OCI-LY7 (cell line): ENCODE results near the gene USP22. TPM values are rescaled to one million over a fixed set of nuclear protein-coding genes. Genes with fewer than 3 reads are reported as not detected.

Experiments used
- BruUV-seq: library from RNA; stranded (reverse); fragments of 400-500 nt; replicated peaks from 2 replicates; lab custom pipeline; 2021; lab: Mats Ljungman, UMichigan
- CTCF ChIA-PET: fragments of 300-600 bp; sonication (Branson Sonifier 250); formaldehyde crosslinking; loops from one replicate; lab custom pipeline; 2022; ENCODE audit warnings: antibody characterized with exemption; ENCODE audit not compliant: unreplicated experiment; lab: Charles Lee
- POLR2A ChIA-PET: fragments of 300-600 bp; sonication (Branson Sonifier 250); formaldehyde crosslinking; loops from one replicate; lab custom pipeline; 2022; ENCODE audit warnings: antibody characterized with exemption; lab: Charles Lee
- DNase-seq: peaks from one replicate; pipeline ENCODE4 v3.0.0-alpha.2; 2015; ENCODE audit warnings: low spot score
- H2AFZ ChIP-seq: fragments of 200-600 bp; sonication (generic), shearing (Covaris generic); 2 replicates; pipeline ENCODE4 v1.6.1; 2014; ENCODE audit warnings: mild to moderate bottlenecking, antibody characterized with exemption, low read length, moderate library complexity
- H3K27ac ChIP-seq: fragments of 200-600 bp; sonication (generic); 2 replicates; pipeline ENCODE4 v1.5.1; 2014; ENCODE audit warnings: mixed run types, low read depth, mild to moderate bottlenecking, moderate library complexity, low read length, inconsistent platforms; ENCODE audit not compliant: poor library complexity, severe bottlenecking
- H3K36me3 ChIP-seq: fragments of 200-600 bp; sonication (generic); 2 replicates; pipeline ENCODE4 v1.6.1; 2014; ENCODE audit warnings: mild to moderate bottlenecking, antibody characterized with exemption, low read length, moderate library complexity, mixed read lengths; ENCODE audit not compliant: insufficient read depth
- H3K4me1 ChIP-seq: fragments of 200-600 bp; sonication (generic); 2 replicates; pipeline ENCODE4 v1.5.1; 2014; ENCODE audit warnings: mild to moderate bottlenecking, low read length; ENCODE audit not compliant: insufficient read depth, poor library complexity, severe bottlenecking
- H3K4me2 ChIP-seq: fragments of 200-600 bp; sonication (generic); 2 replicates; pipeline ENCODE4 v1.6.1; 2014; ENCODE audit warnings: mild to moderate bottlenecking, low read length
- H3K4me3 ChIP-seq: fragments of 200-600 bp; sonication (generic); 2 replicates; pipeline ENCODE4 v1.5.1; 2014; ENCODE audit warnings: mild to moderate bottlenecking, low read depth, low read length; ENCODE audit not compliant: poor library complexity, severe bottlenecking
- H3K79me2 ChIP-seq: fragments of 200-600 bp; sonication (generic); 2 replicates; pipeline ENCODE4 v1.6.1; 2016; ENCODE audit warnings: low read depth, mild to moderate bottlenecking, low read length, moderate library complexity, mixed read lengths; ENCODE audit not compliant: insufficient read depth
- H3K9me2 ChIP-seq: fragments of 200-600 bp; sonication (generic); 2 replicates; pipeline ENCODE4 v1.6.1; 2016; ENCODE audit warnings: mild to moderate bottlenecking, low read length, mixed read lengths; ENCODE audit not compliant: insufficient read depth
- H3K9me3 ChIP-seq: fragments of 200-600 bp; sonication (generic); 2 replicates; pipeline ENCODE4 v1.6.1; 2014; ENCODE audit warnings: mild to moderate bottlenecking, mixed run types, low read length, mixed read lengths
- H4K20me1 ChIP-seq: fragments of 200-600 bp; sonication (generic); 2 replicates; pipeline ENCODE4 v1.6.1; 2014; ENCODE audit warnings: mild to moderate bottlenecking, antibody characterized with exemption, low read length, moderate library complexity, mixed read lengths; ENCODE audit not compliant: insufficient read depth
- CTCF ChIP-seq: fragments of 200-600 bp; sonication (generic); conservative IDR thresholded peaks from 2 replicates; pipeline ENCODE4 v1.5.1; 2014; ENCODE audit warnings: mild to moderate bottlenecking, antibody characterized with exemption, low read length, moderate library complexity, mixed read lengths
- EZH2phosphoT487 ChIP-seq: fragments of 200-600 bp; sonication (generic); IDR thresholded peaks from 2 replicates; pipeline ENCODE4 v1.6.1; 2018; ENCODE audit warnings: low read depth, borderline replicate concordance, mild to moderate bottlenecking, mixed run types, antibody characterized with exemption, low read length, moderate library complexity, mixed read lengths
- intact Hi-C: fragments of 100-400 bp; cut with micrococcal nuclease; formaldehyde crosslinking; loops from one replicate; pipeline ENCODE4 v1.10.0; 2022; ENCODE audit not compliant: unreplicated experiment
- total RNA-seq, 2 experiments: library from RNA; depleted of rRNA in 1 of 2; stranded (reverse); fragments of >200 nt in 1 of 2; shearing (Covaris generic) in 1 of 2; gene quantifications; 2 replicates each; pipeline ENCODE4 v1.2.3, GENCODE V29; 2014 to 2022

USP22 gene
- total RNA-seq, 2 experiments from 2014 or later, result 180 to 302 TPM

GRCh38 chr17:21025451-21025850 is 17.4 kb downstream of the USP22 start:
- Histone ChIP-seq H2AFZ (no peak overlapping the region), H4K20me1 (peaks cover 65% of the 10 kb centered on the region), H3K36me3 (peaks cover 99% of the 10 kb centered on the region), H3K9me3 (no peaks in the 10 kb centered on the region), H3K4me1 (peaks cover 11% of the 10 kb centered on the region), H3K27ac (no peak overlapping the region), H3K9me2 (no peaks in the 10 kb centered on the region), H3K79me2 (peaks cover 100% of the 10 kb centered on the region), H3K4me3 (no peak overlapping the region), H3K4me2 (no peak overlapping the region)
- ChIA-PET CTCF (no interaction called here), POLR2A (interaction anchor here (1.3 kb wide), 1 partner anchor 18 kb away, joined by 3 read pairs; the partner anchor contains the start of gene USP22)
- BruUV-seq, result no TSS peak
- TF ChIP-seq EZH2phosphoT487, result no peak
- no peak for TF ChIP-seq CTCF
- intact Hi-C loops, result no loop called here
- no peak for DNase-seq

GRCh38 chr17:21024024-21024423 is 18.8 kb downstream of the USP22 start:
- TF ChIP-seq EZH2phosphoT487 (no peak), CTCF (no peak)
- peaks cover 99% of the 10 kb centered on the region for H3K36me3 ChIP-seq
- ChIA-PET POLR2A (interaction anchor here (0.6 to 1.2 kb wide), 2 partner anchors 11 to 19 kb away, joined by 3 to 7 read pairs; no protein-coding TSS in a partner anchor), CTCF (no interaction called here)
- DNase-seq, result no peak
- BruUV-seq, result TSS peak; percentile 2
- no peaks in the 10 kb centered on the region for H3K9me2 ChIP-seq
- peaks cover 51% of the 10 kb centered on the region for H4K20me1 ChIP-seq
- H3K4me2 ChIP-seq, result no peak overlapping the region
- H3K9me3 ChIP-seq, result no peaks in the 10 kb centered on the region
- no peak overlapping the region for H3K4me3 ChIP-seq
- intact Hi-C loops, result no loop called here
- H3K27ac ChIP-seq, result no peak overlapping the region
- H3K79me2 ChIP-seq, result peaks cover 99% of the 10 kb centered on the region
- H3K4me1 ChIP-seq, result peaks cover 5% of the 10 kb centered on the region
- H2AFZ ChIP-seq, result no peak overlapping the region

GRCh38 chr17:21021208-21021803 is 21.5 kb downstream of the USP22 start:
- H2AFZ ChIP-seq, result no peak overlapping the region
- H3K79me2 ChIP-seq, result peaks cover 89% of the 10 kb centered on the region
- no peak for TF ChIP-seq EZH2phosphoT487
- TF ChIP-seq CTCF, result no peak
- no peaks in the 10 kb centered on the region for H3K9me3 ChIP-seq
- peaks cover 40% of the 10 kb centered on the region for H4K20me1 ChIP-seq
- BruUV-seq, result no TSS peak
- no peak overlapping the region for H3K27ac ChIP-seq
- ChIA-PET CTCF (no interaction called here), POLR2A (no interaction called here)
- intact Hi-C loops, result no loop called here
- H3K9me2 ChIP-seq, result no peaks in the 10 kb centered on the region
- no peak overlapping the region for H3K4me3 ChIP-seq
- DNase-seq, result no peak
- H3K4me1 ChIP-seq, result peaks cover 5% of the 10 kb centered on the region
- no peak overlapping the region for H3K4me2 ChIP-seq
- H3K36me3 ChIP-seq, result peaks cover 99% of the 10 kb centered on the region
